Effector CD8-positive, alpha-beta T cell (primary cell): Measurements from ENCODE around the gene ZNF709.
A peak's percentile ranks its signal among the peaks of the same experiment; 100 is the strongest.
"Not testable (repeated sequence)": the region's sequence is repeated elsewhere in the genome, so short reads cannot be mapped to it uniquely, and the experiment has no call there.

ENCODE experiments used
- DNase-seq: peaks from one replicate; lab custom pipeline; 2025; lab: John Stamatoyannopoulos, UW

ZNF709 gene

GRCh38 chr19:12450844-12451243, 33.8 kb downstream of the ZNF709 start:
- no peak for DNase-seq

GRCh38 chr19:12448808-12449207, 35.8 kb downstream of the ZNF709 start:
- no peak for DNase-seq

GRCh38 chr19:12440541-12441316, 43.9 kb downstream of the ZNF709 start, which contains the start of gene ZNF443:
TSS of gene ZNF443 (minus strand) at chr19:12441021. CDS start at chr19:12440914, 107 bp downstream.
- DNase-seq: peak; percentile 98

- DNase-seq: peak; percentile 12
These were observed 44.7 kb downstream of the ZNF709 start for GRCh38 chr19:12439686-12440540.

- not testable (repeated sequence) for DNase-seq
These were observed 53.8 kb downstream of the ZNF709 start for GRCh38 chr19:12430726-12431299.

- no peak for DNase-seq
These were observed 58.7 kb downstream of the ZNF709 start for GRCh38 chr19:12425888-12426274.

GRCh38 chr19:12425236-12425887, 59.3 kb downstream of the ZNF709 start:
- no peak for DNase-seq

- not testable (repeated sequence) for DNase-seq
These were observed 67.3 kb downstream of the ZNF709 start for GRCh38 chr19:12417273-12417672.

GRCh38 chr19:12411893-12412292, 72.7 kb downstream of the ZNF709 start:
- no peak for DNase-seq
